Measurements from ENCODE around the gene KIF17.

DNA sequence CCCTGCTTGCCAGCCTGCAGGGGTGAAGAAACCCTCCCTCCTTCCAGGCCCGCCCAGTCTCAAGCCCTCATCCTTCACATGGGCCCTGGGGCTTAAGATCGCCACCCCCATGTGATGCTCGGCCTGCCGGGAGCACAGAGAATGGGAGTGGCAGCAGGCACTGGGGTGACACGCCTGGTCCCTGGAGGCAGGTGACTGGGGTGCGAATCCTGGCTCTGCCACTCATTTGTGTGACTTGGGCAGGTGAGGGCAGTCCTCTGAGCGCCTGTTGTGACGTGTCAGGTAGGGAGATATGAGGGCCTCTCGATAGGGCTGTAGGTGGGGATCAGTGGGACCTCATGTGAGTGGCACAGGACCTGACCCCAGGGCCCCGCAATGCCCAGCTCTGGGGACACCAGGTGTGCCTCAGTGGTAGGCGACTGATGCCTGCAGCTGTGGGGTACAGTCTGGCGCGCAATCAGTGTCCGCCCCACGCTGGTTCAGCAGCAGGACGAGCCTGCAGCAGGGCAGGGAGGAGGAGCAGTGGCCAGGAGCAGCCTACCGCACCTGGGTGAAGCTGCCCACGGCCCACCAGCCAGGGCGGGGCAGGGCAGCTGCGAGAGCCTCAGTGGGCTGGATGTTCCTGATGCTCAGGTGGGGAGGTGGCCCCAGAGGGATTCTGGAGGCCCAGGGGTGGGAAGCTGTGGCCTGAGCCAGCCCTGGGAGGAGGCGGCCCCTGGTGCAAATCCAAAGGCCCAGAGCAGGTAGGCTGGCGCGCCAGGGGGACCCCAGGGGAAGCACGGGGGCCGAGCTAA, 8.5 kb upstream of the KIF17 start:
- TF ChIP-seq ZNF274 (IDR thresholded peaks at IDR 0.05; ENCODE audit: low read depth, low read length) (no peak), CBX3 (IDR thresholded peaks at IDR 0.05; ENCODE audit: low read depth) (no peak), EZH2 (IDR thresholded peaks at IDR 0.05) (no peak), ELF1 (IDR thresholded peaks at IDR 0.05; ENCODE audit: borderline replicate concordance, low read depth) (no peak), POLR2AphosphoS5 (IDR thresholded peaks at IDR 0.05; ENCODE audit: low read depth, low read length) (no peak), RAD21 (IDR thresholded peaks at IDR 0.05; ENCODE audit: low read depth) (no peak), POLR2A (IDR thresholded peaks at IDR 0.05; ENCODE audit: borderline replicate concordance, extremely low read depth, insufficient read depth, insufficient read length) (no peak), SP1 (IDR thresholded peaks at IDR 0.05; ENCODE audit: low read depth) (no peak), EZH2phosphoT487 (IDR thresholded peaks at IDR 0.05; ENCODE audit: borderline replicate concordance) (no peak), TCF7L2 (IDR thresholded peaks at IDR 0.05; ENCODE audit: borderline replicate concordance, extremely low read depth, insufficient read depth, insufficient read length) (no peak)
- TF ChIP-seq, protein P1, sequence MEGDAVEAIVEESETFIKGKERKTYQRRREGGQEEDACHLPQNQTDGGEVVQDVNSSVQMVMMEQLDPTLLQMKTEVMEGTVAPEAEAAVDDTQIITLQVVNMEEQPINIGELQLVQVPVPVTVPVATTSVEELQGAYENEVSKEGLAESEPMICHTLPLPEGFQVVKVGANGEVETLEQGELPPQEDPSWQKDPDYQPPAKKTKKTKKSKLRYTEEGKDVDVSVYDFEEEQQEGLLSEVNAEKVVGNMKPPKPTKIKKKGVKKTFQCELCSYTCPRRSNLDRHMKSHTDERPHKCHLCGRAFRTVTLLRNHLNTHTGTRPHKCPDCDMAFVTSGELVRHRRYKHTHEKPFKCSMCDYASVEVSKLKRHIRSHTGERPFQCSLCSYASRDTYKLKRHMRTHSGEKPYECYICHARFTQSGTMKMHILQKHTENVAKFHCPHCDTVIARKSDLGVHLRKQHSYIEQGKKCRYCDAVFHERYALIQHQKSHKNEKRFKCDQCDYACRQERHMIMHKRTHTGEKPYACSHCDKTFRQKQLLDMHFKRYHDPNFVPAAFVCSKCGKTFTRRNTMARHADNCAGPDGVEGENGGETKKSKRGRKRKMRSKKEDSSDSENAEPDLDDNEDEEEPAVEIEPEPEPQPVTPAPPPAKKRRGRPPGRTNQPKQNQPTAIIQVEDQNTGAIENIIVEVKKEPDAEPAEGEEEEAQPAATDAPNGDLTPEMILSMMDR (IDR thresholded peaks at IDR 0.05 in 2 of 3, conservative IDR thresholded peaks at IDR 0.05 in 1 of 3; ENCODE audit: borderline replicate concordance in 1 of 3, insufficient read depth in 1 of 3, low read depth in 2 of 3, low read length in 2 of 3), result no peak
- TF ChIP-seq, protein P2, sequence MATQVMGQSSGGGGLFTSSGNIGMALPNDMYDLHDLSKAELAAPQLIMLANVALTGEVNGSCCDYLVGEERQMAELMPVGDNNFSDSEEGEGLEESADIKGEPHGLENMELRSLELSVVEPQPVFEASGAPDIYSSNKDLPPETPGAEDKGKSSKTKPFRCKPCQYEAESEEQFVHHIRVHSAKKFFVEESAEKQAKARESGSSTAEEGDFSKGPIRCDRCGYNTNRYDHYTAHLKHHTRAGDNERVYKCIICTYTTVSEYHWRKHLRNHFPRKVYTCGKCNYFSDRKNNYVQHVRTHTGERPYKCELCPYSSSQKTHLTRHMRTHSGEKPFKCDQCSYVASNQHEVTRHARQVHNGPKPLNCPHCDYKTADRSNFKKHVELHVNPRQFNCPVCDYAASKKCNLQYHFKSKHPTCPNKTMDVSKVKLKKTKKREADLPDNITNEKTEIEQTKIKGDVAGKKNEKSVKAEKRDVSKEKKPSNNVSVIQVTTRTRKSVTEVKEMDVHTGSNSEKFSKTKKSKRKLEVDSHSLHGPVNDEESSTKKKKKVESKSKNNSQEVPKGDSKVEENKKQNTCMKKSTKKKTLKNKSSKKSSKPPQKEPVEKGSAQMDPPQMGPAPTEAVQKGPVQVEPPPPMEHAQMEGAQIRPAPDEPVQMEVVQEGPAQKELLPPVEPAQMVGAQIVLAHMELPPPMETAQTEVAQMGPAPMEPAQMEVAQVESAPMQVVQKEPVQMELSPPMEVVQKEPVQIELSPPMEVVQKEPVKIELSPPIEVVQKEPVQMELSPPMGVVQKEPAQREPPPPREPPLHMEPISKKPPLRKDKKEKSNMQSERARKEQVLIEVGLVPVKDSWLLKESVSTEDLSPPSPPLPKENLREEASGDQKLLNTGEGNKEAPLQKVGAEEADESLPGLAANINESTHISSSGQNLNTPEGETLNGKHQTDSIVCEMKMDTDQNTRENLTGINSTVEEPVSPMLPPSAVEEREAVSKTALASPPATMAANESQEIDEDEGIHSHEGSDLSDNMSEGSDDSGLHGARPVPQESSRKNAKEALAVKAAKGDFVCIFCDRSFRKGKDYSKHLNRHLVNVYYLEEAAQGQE (IDR thresholded peaks at IDR 0.05; ENCODE audit: low read depth), result no peak
- TF ChIP-seq, protein P3, sequence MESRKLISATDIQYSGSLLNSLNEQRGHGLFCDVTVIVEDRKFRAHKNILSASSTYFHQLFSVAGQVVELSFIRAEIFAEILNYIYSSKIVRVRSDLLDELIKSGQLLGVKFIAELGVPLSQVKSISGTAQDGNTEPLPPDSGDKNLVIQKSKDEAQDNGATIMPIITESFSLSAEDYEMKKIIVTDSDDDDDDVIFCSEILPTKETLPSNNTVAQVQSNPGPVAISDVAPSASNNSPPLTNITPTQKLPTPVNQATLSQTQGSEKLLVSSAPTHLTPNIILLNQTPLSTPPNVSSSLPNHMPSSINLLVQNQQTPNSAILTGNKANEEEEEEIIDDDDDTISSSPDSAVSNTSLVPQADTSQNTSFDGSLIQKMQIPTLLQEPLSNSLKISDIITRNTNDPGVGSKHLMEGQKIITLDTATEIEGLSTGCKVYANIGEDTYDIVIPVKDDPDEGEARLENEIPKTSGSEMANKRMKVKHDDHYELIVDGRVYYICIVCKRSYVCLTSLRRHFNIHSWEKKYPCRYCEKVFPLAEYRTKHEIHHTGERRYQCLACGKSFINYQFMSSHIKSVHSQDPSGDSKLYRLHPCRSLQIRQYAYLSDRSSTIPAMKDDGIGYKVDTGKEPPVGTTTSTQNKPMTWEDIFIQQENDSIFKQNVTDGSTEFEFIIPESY (IDR thresholded peaks at IDR 0.05; ENCODE audit: extremely low read depth, insufficient replicate concordance, low read length), result no peak

All from HCT116 (cell line).